Stimulated activated CD8-positive, alpha-beta memory T cell treated with anti-CD3 and anti-CD28 coated beads, Interleukin-15, amount 100 ng/mL, for 1 hour (primary cell): Measurements from ENCODE around the gene RPL37A.

Experiments
- DNase-seq: peaks from one replicate; pipeline ENCODE4 v3.0.0-alpha.2; 2020; ENCODE audit warnings: low read depth

Gene RPL37A

GRCh38 chr2:216548901-216549331 lies 50.3 kb downstream of the RPL37A start:
- DNase-seq: no peak

GRCh38 chr2:216549926-216550690 lies 51.5 kb downstream of the RPL37A start:
- DNase-seq: no peak

- no peak for DNase-seq
These were observed 52.8 kb downstream of the RPL37A start for GRCh38 chr2:216551234-216552068.

GRCh38 chr2:216553093-216553478 lies 54.4 kb downstream of the RPL37A start:
- no peak for DNase-seq
